OCI-M2 (cell line): ENCODE measurements around the gene ATG5.

ENCODE experiments used
- DNase-seq: peaks from one replicate; lab custom pipeline; 2025; ENCODE audit not compliant: unreplicated experiment; lab: John Stamatoyannopoulos, UW

The ATG5 gene

GRCh38 chr6:106325336-106326178 is at the start of gene ATG5:
ATG5 (minus strand) TSS chr6:106325760; CDS start chr6:106316208, 9,552 bp downstream.
- peak; percentile 91 for DNase-seq

GRCh38 chr6:106373502-106374239 is 48.1 kb upstream of the ATG5 start:
- DNase-seq, result no peak

- DNase-seq, result no peak
These were observed 47.4 kb upstream of the ATG5 start for GRCh38 chr6:106372838-106373501.

GRCh38 chr6:106370639-106371038 is 45.1 kb upstream of the ATG5 start:
- DNase-seq, result no peak

GRCh38 chr6:106369739-106370138 is 44.2 kb upstream of the ATG5 start:
- DNase-seq, result no peak

GRCh38 chr6:106363401-106364138 is 38.0 kb upstream of the ATG5 start:
- DNase-seq, result no peak

GRCh38 chr6:106360989-106361430 is 35.5 kb upstream of the ATG5 start:
- no peak for DNase-seq

- DNase-seq, result no peak
These were observed 34.9 kb upstream of the ATG5 start, which contains the start of gene CRYBG1 for GRCh38 chr6:106360410-106360988. CRYBG1 (plus strand) TSS chr6:106360717; CDS start chr6:106360909, 192 bp downstream.

GRCh38 chr6:106359959-106360409 is 34.4 kb upstream of the ATG5 start:
- DNase-seq, result no peak

- DNase-seq, result no peak
These were observed 30.8 kb upstream of the ATG5 start for GRCh38 chr6:106356378-106356777.

- no peak for DNase-seq
These were observed 21.7 kb upstream of the ATG5 start for GRCh38 chr6:106347219-106347618.

- DNase-seq, result no peak
These were observed 13.9 kb upstream of the ATG5 start for GRCh38 chr6:106339334-106340029.

GRCh38 chr6:106334646-106335448 is 9.3 kb upstream of the ATG5 start:
- DNase-seq, result no peak

GRCh38 chr6:106324726-106325335 is 729 bp downstream of the ATG5 start:
- no peak for DNase-seq

GRCh38 chr6:106321940-106322339 is 3.6 kb downstream of the ATG5 start:
- DNase-seq, result no peak

- no peak for DNase-seq
These were observed 6.7 kb downstream of the ATG5 start for GRCh38 chr6:106318851-106319250.

- DNase-seq, result no peak
These were observed 7.5 kb downstream of the ATG5 start for GRCh38 chr6:106318061-106318460.

GRCh38 chr6:106316375-106316766 is 9.2 kb downstream of the ATG5 start:
- no peak for DNase-seq
